Colon (tissue), 2 donors: ENCODE results near the gene METTL1.

Source experiments
- FAIRE-seq: peaks from 2 replicates; lab custom pipeline; 2012; peaks lifted over from hg19 to GRCh38; lab: Jason Lieb, UNC
- donor health status: control.
- donor health status: control.

METTL1 gene

DNA sequence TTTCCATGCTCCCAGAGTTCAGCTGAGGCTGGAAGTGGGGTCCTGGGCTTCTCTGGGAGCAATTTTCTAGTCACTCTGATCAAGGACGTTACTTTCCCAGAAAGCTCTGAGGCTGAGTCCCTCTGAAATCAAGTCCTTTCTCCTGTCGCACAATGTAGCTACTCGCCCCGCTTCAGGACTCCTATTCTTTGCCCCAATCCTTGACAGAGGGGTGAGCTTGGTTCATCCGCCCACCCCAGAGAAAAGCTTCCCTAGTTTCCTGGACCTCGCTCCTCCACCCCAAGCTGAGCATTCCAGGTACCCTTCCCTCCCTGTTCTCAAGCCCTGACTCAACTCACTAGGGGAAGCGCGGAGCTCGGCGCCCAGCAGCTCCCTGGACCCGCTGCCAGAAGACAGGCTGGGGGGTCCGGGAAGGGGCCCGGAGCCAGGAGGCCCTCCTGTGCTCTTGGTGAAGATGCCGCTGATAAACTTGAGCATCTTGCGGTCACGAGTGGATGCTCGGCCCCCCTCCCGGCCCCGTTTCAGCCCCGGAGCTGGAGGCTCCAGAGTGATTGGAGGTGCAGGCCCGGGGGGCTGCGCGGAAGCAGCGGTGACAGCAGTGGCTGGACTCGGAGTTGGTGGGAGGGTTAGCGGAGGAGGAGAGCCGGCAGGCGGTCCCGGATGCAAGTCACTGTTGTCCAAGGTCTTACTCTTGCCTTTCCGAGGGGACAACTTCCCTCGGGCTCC lies 35.0 kb downstream of the METTL1 start:
- no peak for FAIRE-seq

DNA sequence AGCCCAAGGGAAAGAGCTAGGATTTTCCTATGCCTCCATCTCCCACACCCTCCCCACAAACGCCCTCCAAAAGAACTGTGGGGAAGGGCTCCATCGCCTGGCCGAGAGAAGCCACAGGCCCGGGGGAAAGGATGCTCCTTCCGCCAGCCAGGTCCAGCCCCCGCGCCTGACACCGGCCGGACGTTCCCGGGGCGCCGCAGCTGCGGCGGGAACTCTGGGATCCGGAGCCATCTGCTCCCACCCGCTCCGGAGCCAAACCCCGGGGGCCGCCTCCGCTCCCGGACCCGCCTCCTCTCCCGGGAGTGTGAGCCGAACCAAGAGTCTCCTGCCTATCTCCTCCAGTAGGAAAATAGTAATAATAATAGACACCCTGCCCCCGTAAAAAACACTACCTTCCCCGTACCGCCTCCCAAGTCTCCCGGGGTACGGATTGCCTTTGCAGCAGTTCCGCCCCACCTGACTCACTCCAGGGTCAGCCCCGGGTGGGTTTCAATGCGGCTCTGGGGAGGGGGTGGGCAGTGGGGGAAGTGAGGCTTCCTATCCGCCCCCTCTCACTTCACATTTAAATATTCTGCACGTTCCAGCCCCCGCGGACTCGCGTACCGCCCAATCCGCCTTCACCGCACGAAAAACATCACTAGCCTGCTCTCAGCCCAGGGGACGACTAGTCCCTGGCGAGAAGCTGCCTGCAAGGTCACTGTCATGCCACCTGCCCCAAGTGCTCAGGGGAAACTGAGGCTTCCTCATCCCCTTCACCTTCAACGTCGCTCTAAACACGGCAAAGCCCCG lies 35.8 kb downstream of the METTL1 start:
- no peak for FAIRE-seq

DNA sequence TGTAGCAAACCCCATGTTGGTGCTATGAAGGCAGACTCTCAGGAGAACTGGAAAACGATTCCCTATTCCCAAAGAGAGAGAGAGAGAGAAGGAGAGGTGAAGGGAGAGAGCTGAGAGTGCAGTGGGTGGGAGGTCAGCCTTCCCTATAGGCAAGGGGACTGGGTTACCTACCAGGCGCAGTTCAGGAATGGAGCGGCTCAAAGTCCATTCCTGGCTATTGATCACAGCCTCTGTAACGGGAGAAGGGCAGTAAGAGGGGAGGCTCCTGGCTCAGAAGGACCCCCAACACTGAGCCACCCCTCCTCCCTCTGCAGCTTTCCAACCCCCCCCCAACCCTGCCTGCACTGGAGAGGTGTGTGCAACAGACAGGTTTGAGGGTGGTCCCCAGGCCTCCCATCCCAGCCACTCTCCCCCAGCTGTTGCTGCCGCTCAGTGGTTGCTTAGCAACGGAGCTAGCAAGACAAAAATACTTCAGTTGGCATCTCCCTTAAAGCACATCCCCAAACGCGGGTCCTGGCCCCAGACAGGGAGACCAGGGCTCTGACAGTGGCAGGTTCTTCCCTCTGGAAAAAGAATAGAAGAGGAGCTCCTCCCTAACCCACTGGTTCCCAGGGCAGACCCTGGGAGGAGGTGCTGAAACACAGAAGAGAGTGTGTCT lies 36.6 kb downstream of the METTL1 start:
- no peak for FAIRE-seq

DNA sequence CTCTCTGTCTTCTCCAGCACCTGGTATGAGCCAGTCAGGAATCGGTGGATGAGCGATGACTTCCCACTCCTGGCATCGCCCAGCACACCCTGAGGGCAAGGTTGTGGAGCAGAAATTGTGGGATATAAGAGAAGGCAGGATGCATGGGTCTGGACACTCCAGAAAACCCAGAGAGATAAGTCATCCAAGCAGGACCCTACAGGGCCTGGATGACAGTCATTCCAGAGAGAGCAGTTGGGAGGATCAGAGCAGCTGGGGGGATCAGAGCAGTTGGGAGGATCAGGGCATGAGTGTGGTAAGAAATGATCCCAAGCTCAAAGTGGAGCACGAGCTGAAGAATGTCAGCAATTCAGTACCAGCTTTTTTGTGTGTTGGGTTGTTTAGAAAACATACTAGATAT lies 37.3 kb downstream of the METTL1 start:
- FAIRE-seq, result no peak

DNA sequence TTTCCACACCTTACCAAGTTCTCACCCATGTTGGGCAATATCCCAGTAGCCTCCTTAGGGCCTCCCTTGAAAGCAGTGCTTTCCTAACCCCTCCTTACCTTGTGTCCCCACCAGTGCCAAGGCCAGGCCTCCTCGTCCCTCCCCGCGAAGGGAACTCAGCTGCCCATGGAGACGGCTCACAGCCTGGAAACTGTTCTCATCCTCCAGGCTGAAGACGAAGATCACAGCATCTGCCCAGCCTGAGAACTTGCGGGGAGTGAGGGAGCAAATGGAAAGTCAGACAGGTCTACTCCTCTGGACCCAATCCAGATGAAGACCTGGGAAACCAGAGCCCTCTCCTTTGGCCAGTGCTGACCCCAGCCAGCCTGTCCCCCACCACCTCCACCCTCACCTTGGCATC lies 38.0 kb downstream of the METTL1 start:
- FAIRE-seq, result no peak

DNA sequence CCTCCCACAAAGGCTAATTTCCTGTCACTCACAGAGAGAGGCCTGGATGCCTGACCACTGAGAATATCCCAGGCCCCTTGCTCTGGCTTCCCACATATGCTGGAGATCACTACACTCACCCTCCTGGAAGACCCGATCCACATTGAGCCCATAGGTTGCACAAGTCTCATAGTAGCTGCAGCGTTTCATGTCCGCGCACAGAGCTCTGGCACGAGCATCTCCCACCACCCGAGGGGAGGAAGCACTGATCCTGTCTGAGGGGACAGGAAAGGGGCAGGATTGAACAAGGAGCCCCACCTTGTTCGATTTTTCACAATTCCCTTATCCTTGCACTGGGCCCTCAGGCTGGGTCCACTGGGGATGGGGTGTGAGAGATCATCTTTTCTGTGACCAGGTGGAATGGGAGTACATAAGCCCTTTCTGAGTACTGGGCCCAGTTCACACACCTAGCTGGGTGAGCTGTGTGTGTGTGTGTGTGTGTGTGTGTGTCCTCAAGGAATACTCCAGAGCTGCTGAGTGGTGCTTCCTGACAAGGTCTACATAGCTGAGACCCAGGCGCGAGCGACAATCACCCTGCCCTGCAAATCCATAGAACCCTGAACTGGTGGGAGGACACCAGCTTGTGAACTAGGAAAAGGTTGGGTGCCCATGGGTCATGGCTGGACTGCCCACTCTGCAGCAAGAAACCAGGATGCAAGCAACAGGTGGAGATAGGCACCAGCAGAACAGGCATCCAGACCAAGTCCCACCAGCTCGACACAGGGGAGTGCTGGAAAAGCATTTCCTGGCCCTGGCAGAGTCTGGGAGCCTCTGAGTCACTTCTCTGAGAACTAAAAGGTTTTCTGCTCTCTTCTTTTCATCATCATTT lies 38.9 kb downstream of the METTL1 start:
- FAIRE-seq, result no peak

DNA sequence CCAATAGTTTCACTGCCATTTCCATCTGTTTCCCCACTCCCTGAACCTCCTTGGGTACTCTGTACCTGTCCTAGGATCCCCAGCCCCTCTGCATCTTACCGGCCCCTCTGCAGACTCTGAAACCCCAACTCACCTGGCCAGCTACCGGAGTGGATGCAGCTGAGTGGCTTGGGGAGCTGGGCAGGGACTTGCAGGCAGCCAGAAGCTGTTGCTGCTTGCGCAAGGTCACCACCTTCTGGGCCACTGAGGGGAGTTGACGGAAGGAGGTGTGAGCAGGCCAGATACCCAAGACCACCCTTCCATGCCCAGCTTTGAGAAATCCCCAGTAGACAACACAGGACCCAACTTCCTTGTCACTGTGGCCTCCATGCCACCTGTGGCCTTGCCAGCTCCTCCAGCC lies 39.6 kb downstream of the METTL1 start:
- no peak for FAIRE-seq

DNA sequence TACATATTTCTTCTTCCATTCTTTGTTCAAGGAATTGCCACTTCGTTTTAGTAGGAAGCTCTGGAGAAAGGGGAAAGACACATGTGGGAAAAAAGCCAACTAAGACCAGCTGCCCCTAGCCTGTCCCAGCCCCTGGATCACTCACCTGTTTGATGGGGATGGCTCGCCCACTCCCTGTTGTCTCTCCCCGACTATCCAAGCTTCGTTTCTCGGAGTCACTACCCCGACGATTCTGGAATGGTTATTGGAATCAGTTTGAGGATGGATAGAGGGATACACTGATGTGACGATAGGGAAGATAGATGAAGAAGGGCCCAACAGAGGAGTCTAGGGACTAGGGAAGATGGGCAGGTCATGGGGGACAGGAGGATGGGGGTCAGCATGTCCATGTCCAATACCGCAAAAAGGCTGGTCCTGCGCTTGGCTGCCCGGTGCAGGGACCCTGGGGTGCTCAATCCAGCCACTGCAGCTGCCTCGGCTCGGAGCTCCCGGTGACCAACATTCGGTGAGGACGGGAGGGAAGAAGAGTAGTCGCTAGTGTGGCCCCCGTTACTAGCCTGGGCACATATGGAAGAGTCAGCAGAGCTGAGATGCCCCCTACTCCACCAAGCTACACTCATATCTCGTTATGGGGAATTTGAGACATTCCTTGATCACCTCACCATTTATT lies 40.4 kb downstream of the METTL1 start:
- FAIRE-seq, result no peak

DNA sequence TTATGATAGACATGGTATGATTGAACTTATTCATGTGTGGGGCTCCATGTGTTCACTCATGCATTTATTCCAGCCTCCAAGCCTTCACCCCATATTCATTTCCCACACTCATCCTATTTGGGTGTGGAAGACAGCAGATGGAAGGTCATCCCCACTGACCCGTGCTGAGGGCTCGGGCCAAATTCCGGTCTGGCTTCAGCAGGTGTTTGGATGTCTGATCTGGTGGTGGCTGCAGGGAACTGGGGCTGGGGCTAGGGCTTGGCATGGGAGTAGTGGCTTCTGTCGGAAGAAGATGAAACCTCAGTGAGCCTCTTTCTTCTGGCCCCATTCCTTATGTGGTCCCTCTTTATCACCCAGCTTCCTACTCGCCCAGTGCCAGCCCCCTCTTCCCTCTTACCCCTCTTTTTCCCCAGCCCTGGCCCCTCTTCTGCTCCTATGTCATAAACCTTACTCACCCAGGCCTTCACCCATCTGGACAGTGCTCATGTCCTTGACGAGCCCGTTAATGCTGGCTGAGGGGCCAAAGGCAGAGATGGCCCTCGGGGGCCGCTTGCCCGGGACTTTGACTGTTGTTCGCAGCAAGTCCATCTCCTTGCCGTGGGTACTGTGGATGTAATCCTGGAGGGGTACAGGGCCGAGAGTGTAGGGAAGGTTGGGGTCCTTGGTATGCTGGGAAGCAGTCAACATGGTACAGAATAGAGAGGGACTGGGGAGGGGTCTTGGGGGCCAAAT lies 41.4 kb downstream of the METTL1 start:
- FAIRE-seq, result no peak

DNA sequence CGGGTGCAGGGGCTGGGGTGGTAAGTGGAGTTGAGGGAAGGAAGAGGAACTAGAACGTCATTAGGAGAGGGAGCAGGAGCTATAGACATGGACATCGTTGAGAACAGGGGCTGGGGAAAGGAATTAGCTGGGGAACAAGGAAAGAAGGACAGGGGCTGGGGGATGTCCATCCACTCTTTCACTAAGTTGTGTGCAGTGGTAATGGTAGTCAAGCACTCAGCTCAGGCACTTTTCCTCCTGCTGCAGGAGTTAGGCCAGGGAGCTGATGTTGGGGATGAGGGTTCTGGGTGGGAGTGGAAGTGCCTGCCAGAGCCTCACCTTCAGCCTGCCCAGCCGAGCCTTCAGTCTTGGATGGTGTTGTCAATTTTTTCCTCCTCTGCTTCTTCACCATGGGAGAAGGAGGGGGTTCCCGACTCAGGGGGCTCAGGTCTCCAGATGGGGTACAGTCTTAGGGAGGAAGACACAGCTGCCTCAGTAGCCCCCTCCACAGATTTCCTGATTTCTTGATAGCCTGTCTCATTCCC lies 42.5 kb downstream of the METTL1 start:
- FAIRE-seq, result no peak

DNA sequence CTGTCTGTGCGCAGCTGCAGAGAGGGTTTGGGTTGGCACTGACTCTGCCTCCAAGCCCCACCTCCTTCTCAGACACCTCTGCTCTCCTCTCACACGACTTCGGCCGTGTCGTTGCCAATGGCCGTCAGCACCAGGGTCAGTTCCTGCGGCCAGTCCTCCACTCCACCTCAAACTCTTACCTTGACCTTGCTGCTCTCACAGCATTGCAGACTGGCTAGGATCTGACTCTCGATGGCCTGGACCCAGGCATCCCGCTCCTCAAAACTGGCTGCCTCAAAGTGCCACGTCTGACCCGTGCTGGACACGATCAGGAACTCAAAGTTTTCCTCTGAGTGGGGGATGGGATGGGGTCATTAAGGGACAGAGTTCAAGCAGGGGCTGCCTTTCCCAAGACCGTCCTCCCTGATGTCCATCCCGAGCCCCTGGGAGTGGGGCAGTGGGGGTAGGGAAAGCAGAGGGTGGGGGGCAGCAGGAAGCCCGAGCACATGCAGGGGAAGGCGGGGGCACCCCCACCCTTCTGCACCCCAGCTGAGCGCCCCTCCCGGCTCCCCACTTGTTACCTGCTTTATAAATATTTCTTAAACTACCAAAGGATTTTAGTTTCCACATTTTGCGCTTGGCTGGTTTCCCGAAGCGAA lies 44.0 kb downstream of the METTL1 start:
- FAIRE-seq, result no peak

DNA sequence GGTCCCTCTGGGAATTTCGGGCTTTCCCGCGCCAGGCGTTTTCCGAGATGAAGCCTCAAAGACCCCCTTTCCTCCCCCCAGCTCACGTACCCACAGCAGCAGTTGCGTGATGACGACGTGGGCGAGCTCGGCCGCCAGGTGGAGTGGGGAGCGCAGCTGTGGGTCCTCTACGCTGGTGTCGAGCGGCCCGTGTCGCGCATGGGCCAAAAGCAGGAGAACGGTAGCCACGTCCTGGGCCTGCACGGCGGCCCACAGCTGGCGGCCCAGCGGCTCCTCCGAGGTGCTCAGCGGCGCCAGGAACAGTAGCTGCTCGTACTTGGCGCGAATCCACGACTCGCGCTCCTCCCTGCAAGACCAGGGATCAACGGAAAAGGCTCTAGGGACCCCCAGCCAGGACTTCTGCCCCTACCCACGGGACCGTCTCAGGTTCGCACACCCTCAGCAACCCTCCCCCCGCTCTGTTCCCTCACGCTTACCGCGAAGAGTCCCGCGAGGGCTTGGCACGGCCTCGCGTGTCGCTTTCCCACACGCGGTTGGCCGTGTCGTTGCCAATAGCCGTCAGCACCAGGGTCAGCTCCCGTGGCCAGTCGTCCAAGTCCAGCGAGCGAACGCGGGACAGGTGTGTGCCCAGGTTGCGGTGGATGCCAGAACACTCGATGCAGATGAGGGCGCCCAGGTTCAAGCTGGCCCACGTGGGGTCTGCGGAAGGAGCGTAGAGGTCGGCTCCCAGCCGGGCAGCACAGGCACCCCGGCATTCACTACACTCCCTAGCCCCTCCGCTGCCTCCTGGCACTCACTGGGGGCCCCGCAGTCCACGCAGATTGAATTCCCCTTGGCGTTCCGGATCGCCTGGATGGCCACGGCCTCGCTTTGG lies 44.8 kb downstream of the METTL1 start:
- no peak for FAIRE-seq

DNA sequence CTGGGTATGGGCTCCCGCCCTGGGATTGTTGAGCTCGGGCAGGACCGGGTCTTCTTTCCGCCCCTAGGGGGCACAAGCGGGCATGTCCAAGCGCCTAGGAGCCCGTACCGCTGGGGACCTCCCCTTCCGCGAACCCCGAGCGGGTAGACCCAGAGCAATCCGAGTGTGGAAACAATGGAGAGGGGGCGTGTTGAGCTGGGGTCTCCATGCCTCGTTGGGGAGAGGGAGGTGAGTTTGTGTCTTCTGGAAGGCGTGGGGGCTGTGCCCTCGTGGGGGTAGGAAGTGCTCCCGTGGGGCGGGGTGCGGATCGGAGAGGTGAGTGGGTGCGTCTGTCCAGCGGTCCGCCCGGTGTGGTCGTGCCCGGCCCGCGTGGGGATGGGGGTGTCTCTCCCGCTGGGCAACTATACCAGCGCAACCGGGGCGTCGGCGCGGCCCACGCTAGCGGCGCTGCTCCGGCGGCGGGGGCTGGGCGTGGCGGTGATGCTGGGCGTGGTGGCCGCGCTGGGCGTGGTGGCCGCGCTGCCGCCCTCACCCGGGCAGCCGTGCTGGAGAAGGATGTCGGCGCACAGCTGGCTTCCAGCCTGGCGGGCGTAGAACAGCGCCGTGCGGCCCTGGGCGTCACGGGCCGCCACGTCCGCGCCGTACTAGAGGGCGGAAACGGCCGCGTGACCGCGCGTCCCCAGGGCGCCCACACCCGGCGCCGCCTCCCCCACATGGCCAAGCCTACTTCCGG lies 45.6 kb downstream of the METTL1 start:
- no peak for FAIRE-seq

DNA sequence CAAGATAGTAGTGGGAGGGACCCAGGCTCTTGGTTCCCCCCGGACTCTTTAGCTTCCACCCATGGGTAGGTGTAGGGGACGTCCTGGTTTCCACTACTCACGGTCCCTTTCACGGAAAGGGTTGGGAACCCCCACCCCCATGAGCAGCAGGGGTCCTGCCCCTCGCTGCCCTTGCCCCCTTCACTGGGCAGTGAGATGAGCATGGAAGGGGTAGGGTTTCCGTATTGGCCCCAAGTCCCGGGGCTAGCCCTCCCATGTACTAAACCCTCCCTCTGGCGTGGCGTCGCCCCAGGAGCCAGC lies 46.1 kb downstream of the METTL1 start:
- no peak for FAIRE-seq

DNA sequence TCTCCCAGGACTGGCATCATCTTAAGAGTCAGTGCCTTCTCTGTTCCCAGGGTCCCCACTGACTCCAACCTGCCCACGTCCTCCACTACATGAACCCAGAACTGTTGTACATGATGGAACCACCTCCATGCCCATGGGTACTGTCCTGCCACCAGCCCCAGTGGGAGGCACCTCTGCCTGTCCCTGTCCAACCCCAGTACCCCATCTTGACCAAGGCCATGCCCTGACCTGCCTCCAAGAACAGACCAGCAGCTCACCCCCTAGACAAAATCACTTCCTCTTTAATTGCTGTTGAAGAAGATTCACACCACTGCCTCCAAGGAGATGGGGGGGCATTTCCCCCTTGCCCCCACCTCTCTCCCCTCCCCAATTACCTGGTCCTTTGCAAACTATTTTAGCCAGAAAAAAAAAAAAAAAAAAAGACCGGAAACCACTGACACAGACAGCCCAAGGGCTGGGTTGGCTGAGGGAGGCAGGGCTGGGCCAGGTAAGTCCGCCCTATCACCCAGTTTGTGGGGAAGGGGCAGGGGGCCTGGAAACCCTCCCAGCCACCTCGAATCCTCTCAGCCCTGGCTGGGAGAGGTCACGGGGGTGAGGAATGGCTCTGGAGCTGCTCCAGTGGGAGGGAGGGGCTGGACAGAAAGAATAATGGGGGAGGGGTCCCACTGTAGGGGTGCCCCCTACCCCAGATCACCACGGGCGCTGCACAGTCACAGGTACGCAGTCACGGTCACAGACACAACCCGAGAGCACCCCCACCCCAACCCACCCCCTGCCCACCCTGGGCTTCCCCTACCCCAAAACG lies 46.8 kb downstream of the METTL1 start:
- FAIRE-seq, result no peak

DNA sequence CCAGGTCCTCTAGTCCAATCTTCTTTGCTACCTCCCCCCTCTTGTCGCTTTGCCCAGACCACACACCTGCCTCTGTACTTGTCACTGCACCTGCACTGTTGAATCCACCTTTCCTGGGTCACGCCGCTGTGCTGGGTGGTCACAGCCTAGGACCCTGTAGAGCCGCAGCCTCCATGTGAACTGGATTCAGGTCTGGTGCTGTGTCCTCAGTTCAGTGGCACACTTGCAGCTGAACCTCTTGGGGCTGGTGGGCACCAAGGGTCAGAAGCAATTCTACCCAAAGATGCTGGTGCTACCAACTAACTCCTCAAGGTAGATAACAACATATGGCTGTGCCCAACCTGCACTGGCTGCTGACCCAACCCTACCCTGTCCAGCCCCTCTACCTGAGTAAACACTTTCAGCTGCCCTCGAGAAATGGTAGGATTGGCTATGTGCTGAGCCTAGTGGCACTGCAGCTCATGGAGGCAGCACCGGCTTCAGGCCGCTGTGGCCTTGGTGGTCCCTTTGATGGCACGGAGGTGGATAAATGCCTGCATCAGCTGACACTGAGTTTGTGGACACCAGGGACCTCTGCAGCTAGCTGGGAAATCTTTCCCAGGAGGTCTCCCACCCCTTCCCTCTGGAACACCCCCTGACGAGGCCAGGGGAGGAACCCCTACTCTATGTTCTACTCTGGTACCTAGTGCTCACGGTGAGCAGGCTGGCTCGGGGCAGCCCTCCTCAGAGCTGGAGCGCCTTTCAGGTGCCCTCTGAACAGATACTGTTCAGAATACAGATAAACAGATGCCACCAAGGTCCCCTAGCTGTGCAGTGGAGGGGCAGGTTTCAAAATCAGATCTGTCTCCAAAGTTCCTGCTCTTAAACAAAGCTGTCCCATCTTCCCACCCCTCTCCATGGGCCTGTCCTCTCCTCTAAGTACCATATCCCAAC lies 47.6 kb downstream of the METTL1 start:
- FAIRE-seq, result no peak

DNA sequence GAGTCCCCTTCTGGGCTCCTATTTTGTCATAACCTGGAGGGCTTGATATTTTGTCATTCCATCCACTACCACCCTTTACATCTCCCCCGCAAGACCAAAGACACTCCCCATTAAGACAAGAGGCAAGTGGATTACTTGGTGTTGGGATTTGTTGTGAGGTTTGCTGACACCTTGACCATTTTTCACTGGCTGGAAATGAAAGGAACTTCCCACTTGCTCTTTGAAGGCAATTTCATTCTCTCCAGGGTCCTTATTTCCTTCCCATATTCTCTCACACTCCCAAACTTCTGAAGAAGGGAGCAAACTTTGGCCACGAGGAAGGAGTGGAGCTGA lies 48.3 kb downstream of the METTL1 start:
- FAIRE-seq, result no peak
